Measurements from ENCODE around the gene GRID1. TPM values are rescaled to one million over a fixed set of nuclear protein-coding genes. Genes with fewer than 3 reads are reported as not detected.

GRID1 gene
- total RNA-seq, 1 donor from 2014 or later, result 9.2 TPM

GRCh38 chr10:86253091-86254072, 113.2 kb downstream of the GRID1 start:
- Mint-ChIP-seq H3K36me3 (no peaks in the 10 kb centered on the region), H3K9me3 (peaks cover 5% of the 10 kb centered on the region), H3K27me3 (peaks cover 3% of the 10 kb centered on the region), H3K4me3 (no peak overlapping the region), H3K27ac (no peak overlapping the region), H3K4me1 (ENCODE audit: unreplicated experiment) (peaks cover 18% of the 10 kb centered on the region)
- TF ChIP-seq CTCF (conservative IDR thresholded peaks at IDR 0.05), result no peak
- peak; percentile 68 for DNase-seq (ENCODE audit: extremely low spot score, unreplicated experiment)

GRCh38 chr10:86252556-86252955, 114.0 kb downstream of the GRID1 start:
- Mint-ChIP-seq H3K27me3 (peaks cover 3% of the 10 kb centered on the region), H3K27ac (no peak overlapping the region), H3K36me3 (no peaks in the 10 kb centered on the region), H3K4me1 (ENCODE audit: unreplicated experiment) (peaks cover 17% of the 10 kb centered on the region), H3K9me3 (peaks cover 5% of the 10 kb centered on the region), H3K4me3 (no peak overlapping the region)
- no peak for TF ChIP-seq CTCF (conservative IDR thresholded peaks at IDR 0.05)
- no peak for DNase-seq (ENCODE audit: extremely low spot score, unreplicated experiment)

- no peak for TF ChIP-seq CTCF (conservative IDR thresholded peaks at IDR 0.05)
- Mint-ChIP-seq H3K27ac (no peak overlapping the region), H3K4me3 (no peak overlapping the region), H3K36me3 (no peaks in the 10 kb centered on the region), H3K27me3 (peaks cover 3% of the 10 kb centered on the region), H3K4me1 (ENCODE audit: unreplicated experiment) (peaks cover 17% of the 10 kb centered on the region), H3K9me3 (peaks cover under 1% of the 10 kb centered on the region)
- no peak for DNase-seq (ENCODE audit: extremely low spot score, unreplicated experiment)
These were observed 114.5 kb downstream of the GRID1 start for GRCh38 chr10:86252079-86252478.

- TF ChIP-seq CTCF (conservative IDR thresholded peaks at IDR 0.05), result no peak
- H3K4me1 Mint-ChIP-seq (ENCODE audit: unreplicated experiment), result peaks cover 17% of the 10 kb centered on the region
- DNase-seq (ENCODE audit: extremely low spot score, unreplicated experiment), result no peak
- H3K9me3 Mint-ChIP-seq, result no peaks in the 10 kb centered on the region
- H3K27ac Mint-ChIP-seq, result no peak overlapping the region
- peaks cover 3% of the 10 kb centered on the region for H3K27me3 Mint-ChIP-seq
- no peaks in the 10 kb centered on the region for H3K36me3 Mint-ChIP-seq
- no peak overlapping the region for H3K4me3 Mint-ChIP-seq
These were observed 115.2 kb downstream of the GRID1 start for GRCh38 chr10:86251426-86251825.

- Mint-ChIP-seq H3K9me3 (no peaks in the 10 kb centered on the region), H3K4me1 (ENCODE audit: unreplicated experiment) (peaks cover 17% of the 10 kb centered on the region), H3K27ac (no peak overlapping the region), H3K27me3 (peaks cover 3% of the 10 kb centered on the region), H3K36me3 (no peaks in the 10 kb centered on the region), H3K4me3 (no peak overlapping the region)
- no peak for TF ChIP-seq CTCF (conservative IDR thresholded peaks at IDR 0.05)
- DNase-seq (ENCODE audit: extremely low spot score, unreplicated experiment), result no peak
These were observed 116.2 kb downstream of the GRID1 start for GRCh38 chr10:86250399-86250798.

Measured in type B pancreatic cell (in vitro differentiated cells).